G401.6 (cell line): ENCODE data around the gene ZKSCAN1.

ENCODE experiments used
- FAIRE-seq: peaks from 2 replicates; lab custom pipeline; 2012; peaks lifted over from hg19 to GRCh38; lab: Jason Lieb, UNC

The ZKSCAN1 gene

GRCh38 chr7:100040575-100040974, 25.2 kb downstream of the ZKSCAN1 start:
- FAIRE-seq = no peak

DNA sequence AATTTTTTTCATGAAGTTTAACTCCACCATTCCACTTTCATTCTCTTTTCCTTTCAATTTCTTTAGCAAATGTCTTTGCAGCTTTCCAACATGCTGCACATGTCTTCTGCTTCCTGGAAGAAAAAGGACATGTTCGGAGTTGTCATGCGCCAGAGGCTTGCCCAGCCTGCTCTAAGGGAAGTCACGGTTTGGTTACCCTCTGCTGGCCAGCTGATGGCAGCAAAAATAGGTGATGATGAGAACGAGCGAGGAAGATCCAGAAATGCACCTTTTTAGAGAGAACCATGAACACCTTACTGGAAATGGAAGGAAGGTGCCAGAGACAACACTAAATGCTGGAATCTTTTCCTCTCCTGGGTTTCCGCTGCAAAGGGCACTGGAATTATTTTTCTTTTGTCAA, 29.3 kb downstream of the ZKSCAN1 start:
- FAIRE-seq = no peak

- FAIRE-seq = no peak
Observed at GRCh38 chr7:100048680-100049079, 33.3 kb downstream of the ZKSCAN1 start.

- no peak for FAIRE-seq
Observed at GRCh38 chr7:100049441-100050291, 34.3 kb downstream of the ZKSCAN1 start, which contains the start of gene ZSCAN21. TSS of gene ZSCAN21 (plus strand) at chr7:100049774. CDS start at chr7:100057007, 7,233 bp downstream.

DNA sequence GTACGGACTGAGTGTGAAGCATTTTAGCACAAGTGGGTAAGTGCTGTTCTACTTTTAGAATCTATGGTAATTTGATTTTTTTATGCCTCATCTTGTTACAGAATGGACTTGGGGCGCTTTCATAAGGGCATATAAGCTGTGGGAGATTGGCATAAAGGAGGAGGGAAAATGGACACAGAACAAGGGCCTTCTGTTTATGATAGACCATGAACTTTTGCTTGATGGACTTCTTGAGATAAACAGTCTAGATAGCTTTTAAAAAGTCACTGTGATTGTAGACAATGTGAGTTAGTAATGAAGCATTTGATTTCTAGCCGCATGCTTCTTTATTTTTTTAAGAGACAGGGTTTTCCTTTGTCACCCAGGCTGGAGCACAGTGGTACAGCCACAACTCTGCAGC, 36.2 kb downstream of the ZKSCAN1 start:
- no peak for FAIRE-seq

- FAIRE-seq = no peak
Observed at GRCh38 chr7:100053215-100053614, 37.8 kb downstream of the ZKSCAN1 start.

GRCh38 chr7:100057006-100057405, 41.6 kb downstream of the ZKSCAN1 start:
- no peak for FAIRE-seq

GRCh38 chr7:100059251-100059739, 43.9 kb downstream of the ZKSCAN1 start:
- no peak for FAIRE-seq

GRCh38 chr7:100061518-100062193, 46.3 kb downstream of the ZKSCAN1 start:
- no peak for FAIRE-seq

DNA sequence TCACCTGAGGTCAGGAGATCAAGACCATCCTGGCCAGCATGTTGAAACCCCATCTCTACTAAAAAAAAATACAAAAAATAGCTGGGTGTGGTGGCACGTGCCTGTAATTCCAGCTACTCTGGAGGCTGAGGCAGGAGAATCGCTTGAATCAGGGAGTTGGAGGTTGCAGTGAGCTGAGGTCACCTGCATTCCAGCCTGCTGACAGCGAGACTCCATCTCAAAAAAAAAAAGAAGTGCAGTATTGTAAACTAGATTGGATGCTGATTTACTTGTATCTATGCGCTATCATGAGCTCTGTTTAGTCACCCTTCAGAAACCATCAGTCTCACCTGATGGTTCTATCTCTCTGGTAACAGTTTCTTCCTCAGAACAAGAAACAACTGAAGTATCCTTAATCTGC, 48.0 kb downstream of the ZKSCAN1 start:
- FAIRE-seq = no peak

DNA sequence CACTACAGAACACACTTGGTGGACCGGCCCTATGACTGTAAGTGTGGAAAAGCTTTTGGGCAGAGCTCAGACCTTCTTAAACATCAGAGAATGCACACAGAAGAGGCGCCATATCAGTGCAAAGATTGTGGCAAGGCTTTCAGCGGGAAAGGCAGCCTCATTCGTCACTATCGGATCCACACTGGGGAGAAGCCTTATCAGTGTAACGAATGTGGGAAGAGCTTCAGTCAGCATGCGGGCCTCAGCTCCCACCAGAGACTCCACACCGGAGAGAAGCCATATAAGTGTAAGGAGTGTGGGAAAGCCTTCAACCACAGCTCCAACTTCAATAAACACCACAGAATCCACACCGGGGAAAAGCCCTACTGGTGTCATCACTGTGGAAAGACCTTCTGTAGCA, 48.8 kb downstream of the ZKSCAN1 start:
- no peak for FAIRE-seq

DNA sequence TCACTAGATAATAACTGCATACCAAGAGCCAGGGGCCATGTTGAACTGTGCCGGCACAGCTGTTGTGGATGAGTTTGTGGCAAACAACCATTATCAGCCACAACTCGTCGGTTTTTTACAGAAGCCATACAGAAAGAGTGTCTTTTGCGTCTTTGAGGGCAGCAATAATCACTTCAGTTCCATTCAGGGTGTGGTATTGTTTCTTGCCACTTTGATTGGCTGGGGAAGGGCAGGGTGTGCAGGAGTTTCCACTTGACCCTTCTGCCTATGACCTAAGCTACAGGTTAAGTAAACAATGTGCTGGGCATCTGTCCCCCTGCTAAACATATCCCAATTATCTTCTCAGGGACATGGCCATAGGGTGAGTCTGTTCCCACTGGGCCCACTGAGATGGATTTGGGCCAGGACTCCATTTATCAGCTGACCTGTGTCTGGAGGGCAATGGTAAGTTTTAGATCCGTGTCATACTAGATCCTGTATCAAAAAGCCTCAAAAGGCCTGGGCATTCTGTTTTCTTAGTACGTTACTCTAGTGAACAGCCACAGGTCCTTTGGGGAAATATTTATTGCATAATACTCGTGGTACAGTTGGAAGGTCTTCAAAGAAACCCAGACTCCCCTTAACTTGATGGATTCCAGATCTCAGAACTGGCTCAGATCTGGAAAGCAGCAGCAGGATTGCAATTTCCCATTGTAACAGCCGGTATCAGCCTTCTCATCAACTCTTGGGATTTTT, 50.2 kb downstream of the ZKSCAN1 start:
- no peak for FAIRE-seq

- FAIRE-seq = no peak
Observed at GRCh38 chr7:100066953-100067352, 51.6 kb downstream of the ZKSCAN1 start.

GRCh38 chr7:100069991-100070390, 54.6 kb downstream of the ZKSCAN1 start:
- no peak for FAIRE-seq

DNA sequence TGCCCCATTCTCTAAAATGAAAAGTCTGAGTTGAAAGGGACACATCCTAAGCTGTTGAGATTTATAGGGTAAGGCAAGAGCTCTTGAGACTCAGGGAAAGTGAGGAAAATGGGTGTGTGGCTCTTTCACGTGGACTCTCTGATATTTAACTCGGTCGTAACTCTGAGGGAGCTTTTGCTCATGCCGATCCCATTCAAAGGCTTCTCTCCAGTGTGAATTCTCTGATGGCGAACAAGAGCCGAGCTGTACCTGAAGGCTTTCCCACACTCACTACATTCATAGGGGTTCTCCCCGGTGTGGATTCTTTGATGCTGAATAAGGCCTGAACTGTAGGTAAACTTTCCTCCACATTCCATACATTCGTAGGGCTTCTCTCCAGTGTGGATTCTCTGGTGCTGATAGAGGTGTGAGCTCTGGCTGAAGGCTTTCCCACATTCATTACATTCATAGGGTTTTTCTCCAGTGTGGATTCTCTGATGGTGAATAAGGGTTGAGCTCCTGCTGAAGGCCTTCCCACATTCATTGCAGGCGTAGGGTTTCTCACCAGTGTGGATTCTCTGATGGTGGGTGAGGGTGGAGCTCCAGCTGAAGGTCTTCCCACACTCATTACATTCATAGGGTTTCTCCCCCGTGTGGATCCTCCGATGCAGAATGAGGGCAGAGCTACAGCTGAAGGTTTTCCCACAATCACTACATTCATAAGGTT, 55.8 kb downstream of the ZKSCAN1 start:
- no peak for FAIRE-seq

DNA sequence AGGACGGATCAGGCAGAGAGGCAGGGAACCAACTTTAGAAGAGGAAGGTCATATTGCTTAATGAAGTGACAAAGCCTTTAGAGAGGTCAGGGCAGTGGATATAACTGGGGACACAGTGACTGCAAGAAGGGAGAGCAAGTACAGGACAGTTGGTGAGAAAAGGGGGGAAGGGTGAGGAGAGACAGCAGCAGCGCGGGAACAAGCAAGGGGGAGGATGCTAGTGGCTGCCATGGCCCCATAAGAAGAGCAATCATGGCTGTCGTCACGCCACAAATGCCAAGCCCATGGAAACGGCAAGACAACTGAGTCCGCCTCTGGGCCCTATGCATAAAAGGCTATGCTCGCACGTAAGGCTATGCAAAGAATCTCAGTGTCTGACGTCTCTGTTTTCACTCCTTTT, 57.1 kb downstream of the ZKSCAN1 start:
- no peak for FAIRE-seq

DNA sequence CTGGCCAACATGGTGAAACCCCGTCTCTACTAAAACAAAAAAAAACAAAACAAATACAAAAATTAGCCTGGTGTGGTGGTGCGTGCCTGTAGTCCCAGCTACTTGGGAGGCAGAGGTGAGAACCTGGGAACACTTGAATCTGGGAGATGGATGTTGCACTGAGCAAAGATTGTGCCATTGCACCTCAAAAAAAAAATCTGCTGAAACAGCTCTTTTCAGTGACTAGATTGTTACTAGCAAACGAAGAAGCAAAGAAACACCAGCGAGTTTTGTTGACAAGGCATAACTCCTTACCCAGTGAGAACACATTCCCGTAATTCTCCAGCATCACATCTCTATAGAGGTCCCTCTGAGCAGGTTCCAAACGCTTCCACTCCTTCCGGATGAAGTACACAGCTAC, 59.4 kb downstream of the ZKSCAN1 start:
- no peak for FAIRE-seq

DNA sequence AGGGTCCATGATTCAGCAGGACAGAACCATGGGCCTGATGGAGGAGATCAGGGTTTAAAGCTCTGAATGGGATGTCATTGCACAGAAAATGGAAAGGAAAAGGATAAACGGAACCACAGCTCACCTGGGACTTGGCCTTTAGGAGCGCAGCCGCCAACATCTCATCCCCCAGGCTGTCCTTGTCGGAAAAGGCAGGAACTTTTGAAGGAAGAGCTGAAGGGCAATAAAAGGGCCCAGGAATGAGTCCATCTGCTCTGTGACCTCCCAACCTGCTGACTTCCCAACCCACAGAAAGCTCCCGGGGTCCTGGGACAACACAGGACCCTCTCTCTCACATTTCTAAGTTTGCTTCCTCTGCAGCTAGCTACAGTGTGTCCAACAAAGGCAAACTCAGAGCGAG, 60.0 kb downstream of the ZKSCAN1 start:
- FAIRE-seq = no peak

DNA sequence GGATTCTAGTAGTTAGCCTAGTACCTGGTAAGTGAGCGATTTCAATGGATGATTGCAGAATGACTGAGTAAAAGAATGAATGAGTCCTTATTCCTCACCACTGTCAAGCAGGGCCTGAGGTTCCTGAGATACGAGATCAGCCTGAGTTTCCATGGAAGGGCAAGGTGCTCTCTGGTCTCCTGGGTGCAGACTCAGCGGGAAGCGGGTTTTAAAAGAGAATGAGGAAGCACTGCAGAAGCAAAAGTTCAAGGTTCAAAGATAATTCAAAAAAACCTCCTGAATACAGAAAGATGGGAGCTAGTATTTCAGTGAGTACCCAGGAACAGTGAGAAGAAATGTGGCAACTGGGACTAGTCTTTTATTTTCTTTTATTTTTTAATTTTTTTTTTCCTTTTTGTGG, 61.8 kb downstream of the ZKSCAN1 start:
- FAIRE-seq = no peak

DNA sequence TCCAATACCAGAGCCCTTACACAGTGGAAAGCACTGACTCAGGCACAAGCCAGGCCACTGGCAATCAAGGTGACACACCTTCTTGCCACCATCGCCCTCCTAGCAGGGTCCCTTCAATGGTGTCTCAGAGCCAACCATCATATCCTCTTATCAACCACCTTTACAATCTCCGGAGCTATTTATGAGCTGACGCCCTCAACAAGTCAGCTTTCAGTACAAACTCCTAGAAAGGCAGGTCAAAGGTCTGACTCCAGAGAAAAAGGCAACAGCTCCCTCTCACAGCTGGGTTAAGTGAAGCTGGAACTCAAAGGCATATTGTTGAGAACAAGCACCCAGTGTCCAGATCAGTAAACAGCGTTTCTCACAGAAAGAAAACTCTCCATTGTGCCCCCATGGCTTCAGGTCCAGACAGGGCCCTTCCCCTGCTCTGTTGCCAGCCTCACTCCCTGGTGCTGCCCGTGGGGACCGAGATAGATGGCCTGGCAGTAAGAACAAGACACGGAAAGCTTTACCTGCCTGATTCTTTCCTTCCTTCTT, 63.7 kb downstream of the ZKSCAN1 start:
- FAIRE-seq = no peak

GRCh38 chr7:100080907-100081534, 65.6 kb downstream of the ZKSCAN1 start:
- no peak for FAIRE-seq
